GM21723 (cell line): ENCODE measurements around the gene SAFB.
A peak's percentile ranks its signal among the peaks of the same experiment; 100 is the strongest.
"Not testable (repeated sequence)": the region's sequence is repeated elsewhere in the genome, so short reads cannot be mapped to it uniquely, and the experiment has no call there.

ENCODE experiments used
- ATAC-seq: cut with Tn5 transposase; IDR thresholded peaks from one replicate; pipeline ENCODE4 v1.9.1; 2021; ENCODE audit warnings: mild to moderate bottlenecking, moderate library complexity; ENCODE audit not compliant: unreplicated experiment

SAFB gene

DNA sequence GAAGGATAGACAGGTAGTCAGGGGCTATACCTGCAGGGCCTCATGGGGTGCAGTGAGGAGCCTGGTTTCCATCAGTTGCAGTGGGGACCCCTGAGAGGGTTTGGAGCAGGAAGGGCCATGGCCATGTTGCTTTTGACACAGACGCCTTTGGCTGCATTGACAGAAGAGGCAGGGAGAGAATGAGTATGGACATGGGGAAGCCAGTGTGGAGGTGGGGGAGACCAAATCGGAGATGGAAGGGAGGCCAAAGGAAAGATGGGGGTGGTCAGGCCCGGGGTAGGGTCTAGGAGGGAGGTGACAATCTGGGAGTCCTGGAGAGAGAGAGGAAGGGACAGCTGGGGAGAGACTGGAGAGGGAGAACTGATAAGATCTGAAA, 59.2 kb downstream of the SAFB start:
- ATAC-seq, result no peak

DNA sequence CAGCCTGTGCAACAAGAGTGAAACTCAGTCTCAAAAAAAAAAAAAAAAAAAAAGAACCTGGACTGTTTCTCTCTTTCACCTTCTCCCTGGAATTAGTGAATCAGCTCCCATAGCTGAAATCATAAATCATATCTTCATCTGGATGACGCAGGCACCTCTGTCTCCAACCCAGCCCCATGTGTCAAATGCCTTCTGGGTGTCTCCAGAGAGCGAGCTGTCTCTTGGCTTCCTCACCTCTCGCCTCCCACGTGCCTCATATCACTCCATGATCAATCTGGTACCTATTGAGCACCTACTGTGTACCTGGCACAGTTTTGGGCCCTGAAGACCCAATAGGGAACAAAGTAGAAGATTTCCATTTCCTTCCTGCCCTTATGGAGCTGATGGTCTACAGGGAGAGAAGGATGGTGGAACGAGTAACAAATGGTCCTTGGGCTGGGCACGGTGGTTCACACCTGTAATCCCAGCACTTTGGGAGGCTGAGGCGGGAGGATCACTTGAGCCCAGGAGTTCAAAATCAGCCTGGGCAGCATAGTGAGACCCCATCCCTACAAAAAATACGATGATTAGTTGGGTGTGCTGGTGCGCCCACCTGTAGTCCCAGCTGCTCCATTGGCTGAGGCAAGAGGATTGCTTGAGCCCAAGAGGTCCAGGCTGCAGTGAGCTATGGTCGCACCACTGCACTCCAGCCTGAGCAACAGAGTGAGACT, 60.4 kb downstream of the SAFB start:
- no peak for ATAC-seq

GRCh38 chr19:5684694-5685430, 62.0 kb downstream of the SAFB start:
- ATAC-seq, result no peak

GRCh38 chr19:5686326-5686646, 63.4 kb downstream of the SAFB start:
- ATAC-seq, result no peak

- peak; percentile 44 for ATAC-seq
Measured at GRCh38 chr19:5686647-5687359, 63.9 kb downstream of the SAFB start.

DNA sequence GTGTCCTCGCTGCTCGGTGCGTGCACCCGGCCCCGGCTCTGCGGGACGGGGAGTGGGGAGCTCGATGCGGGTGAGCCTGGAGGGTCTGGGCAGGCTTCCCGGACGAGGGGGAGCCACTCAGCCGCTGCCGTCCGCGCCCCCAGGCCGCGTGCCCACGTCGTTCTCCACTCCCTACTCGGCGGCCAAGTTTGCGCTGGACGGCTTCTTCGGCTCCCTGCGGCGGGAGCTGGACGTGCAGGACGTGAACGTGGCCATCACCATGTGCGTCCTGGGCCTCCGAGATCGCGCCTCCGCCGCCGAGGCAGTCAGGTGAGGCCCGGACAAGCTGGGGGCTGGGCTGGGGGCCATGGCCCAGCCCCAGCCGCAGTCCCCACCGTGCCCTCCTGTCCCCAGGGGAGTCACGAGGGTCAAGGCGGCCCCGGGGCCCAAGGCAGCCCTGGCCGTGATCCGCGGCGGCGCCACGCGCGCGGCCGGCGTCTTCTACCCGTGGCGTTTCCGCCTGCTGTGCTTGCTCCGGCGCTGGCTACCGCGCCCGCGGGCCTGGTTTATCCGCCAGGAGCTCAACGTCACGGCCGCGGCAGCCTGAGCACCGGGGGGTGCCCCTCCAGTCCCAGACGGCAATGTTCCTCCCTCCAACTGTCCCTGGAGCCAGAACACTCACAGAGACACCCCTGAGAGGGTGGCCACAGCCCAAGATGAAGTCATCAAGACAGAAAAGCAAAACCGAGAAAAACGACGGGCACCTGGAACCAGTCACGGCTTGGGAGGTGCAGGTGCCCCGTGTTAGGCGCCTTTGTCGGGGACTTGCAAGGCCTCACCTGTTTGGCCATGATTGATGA, 64.7 kb downstream of the SAFB start:
- ATAC-seq, result no peak

GRCh38 chr19:5688262-5688881, 65.5 kb downstream of the SAFB start:
- ATAC-seq, result not testable (repeated sequence)

- ATAC-seq, result peak; percentile 42
Measured at GRCh38 chr19:5690125-5690954, 67.5 kb downstream of the SAFB start, which contains the start of gene RPL36. RPL36 (plus strand) TSS chr19:5690295; CDS start chr19:5690508, 213 bp downstream.

DNA sequence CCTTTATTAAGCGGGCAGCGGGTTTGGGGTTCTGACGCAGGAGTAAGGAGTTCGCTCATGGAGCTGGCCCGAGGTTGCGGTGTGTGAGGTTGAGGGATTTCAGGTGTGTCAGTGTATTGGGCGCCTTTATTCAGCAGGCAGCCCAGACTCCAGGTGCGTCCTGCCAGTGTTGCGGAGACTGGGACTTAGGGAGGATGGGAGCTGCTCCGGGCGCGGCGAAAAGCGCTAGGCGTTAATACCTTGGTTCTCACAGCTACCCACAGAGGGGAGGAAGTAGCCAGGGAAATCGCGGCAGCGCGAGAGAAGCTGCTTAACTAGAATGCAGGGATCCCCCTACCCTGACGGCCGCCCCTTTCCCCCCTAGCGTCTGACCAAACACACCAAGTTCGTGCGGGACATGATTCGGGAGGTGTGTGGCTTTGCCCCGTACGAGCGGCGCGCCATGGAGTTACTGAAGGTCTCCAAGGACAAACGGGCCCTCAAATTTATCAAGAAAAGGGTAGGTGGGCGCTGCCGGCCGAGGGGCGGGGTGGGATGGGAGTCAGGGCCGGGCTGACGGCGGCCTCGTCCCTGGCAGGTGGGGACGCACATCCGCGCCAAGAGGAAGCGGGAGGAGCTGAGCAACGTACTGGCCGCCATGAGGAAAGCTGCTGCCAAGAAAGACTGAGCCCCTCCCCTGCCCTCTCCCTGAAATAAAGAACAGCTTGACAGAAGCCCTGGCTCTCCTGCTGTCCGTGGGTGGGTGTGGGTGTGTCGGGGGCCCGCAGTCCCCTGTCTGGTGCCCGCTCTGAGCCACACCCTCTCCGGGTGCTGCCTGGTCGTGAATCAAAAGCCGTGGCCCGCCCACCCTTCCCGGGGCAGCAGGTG, 68.3 kb downstream of the SAFB start:
- ATAC-seq, result no peak

- no peak for ATAC-seq
Measured at GRCh38 chr19:5691822-5692722, 69.2 kb downstream of the SAFB start.

DNA sequence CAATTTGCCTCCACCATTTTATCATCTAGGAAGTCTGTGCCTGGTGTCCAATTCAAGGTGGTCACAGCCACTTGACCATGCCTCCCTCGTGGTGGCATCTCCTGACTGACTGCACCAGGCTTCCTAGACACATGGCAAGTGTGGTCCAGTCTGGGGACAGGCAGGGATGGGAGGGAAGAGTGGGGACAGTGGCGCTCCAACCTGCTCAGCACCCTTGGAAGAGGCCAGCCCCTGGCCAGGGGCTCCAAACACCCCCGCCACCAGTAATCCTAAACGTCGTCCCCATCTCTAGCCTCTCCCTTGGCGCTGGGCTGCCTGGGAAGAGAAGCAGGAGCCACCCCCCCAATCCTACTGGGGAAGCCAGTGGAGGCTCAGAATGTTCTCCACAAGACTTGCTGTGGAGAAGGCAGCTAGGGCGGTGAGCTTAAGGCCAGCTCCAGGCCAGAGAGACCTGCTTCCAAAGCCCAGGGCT, 69.9 kb downstream of the SAFB start:
- ATAC-seq, result no peak

- ATAC-seq, result no peak
Measured at GRCh38 chr19:5693195-5694166, 70.6 kb downstream of the SAFB start.

DNA sequence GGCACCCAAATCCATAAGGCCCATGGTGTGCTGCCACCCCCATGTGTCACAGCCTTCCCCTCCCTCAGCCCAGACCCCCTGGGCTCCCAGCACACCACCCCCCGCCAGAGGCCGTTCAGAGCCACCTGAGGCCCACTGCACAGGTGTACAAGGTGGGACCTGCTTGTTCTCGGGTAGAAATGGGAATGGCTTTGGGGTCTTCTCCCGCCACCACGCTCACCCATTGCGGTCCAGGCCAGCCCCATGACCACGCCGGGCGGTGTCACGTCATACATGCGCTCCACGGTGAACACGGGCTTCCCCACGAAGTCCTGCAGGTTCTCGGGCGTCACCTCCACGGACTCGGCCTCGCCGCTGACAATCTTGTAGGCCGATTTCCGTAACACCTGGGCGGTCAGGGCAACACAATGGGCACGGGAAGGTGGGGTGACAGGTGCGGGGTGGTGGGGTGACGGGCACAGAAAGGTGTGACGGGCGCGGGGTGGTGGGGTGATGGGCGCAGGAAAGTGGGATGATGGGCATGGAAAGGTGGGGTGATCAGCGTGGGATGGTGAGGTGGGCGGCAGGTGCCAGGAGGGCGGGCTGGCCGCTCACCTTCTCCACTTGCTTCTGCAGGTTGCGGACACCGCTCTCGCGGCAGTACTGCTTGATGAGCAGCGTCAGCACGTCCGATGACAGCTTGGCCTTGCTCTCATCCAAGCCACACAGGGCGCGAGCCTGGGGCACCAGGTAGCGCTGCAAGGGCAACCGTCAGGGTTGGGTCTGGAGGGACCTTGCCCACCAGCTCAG, 71.5 kb downstream of the SAFB start:
- no peak for ATAC-seq

DNA sequence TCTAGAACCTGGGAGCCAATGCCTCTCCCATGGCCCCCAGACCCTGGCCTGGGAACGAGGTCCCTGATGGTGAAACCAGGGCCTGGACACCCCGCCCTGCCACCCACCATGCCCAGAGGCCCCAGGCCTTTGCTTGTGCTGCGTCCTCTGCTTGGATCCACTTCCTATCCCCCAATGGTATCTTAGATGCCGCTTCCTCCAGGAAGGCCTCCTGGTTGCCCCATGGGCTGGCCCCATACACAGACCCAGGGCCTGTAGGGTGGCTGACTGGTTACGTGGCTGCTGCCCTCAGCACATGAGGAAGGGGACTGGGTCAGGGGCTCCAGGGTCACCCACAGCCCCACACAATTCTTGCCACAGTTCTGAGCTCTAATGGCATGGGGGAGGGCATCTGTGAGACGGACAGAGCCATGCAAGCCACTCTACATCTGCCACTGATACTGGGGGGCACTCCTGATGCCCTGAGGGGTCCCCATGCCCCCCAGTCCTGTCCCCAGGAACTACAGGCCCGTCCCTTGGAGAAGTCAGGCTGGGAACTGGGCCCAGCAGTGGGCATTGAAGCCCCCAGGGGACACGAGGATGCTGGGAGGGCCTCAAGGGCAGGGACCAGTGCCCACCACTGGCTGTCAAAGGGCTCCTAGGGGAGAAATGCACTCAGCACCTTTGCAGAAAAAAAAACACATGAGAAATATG, 72.2 kb downstream of the SAFB start:
- no peak for ATAC-seq

- ATAC-seq, result no peak
Measured at GRCh38 chr19:5695649-5696195, 72.8 kb downstream of the SAFB start.
